H1 (cell line): ENCODE data around the gene TRMT61A. TPM values are rescaled to one million over a fixed set of nuclear protein-coding genes. Genes with fewer than 3 reads are reported as not detected.

ENCODE experiments used
- CTCF ChIA-PET: fragments of 300-600 bp; sonication (Branson Sonifier 250); formaldehyde crosslinking; loops from one replicate; lab custom pipeline; 2021; ENCODE audit not compliant: partially characterized antibody; lab: Charles Lee
- POLR2A ChIA-PET: fragments of 300-600 bp; sonication (Branson Sonifier 250); formaldehyde crosslinking; loops from one replicate; lab custom pipeline; 2021; ENCODE audit warnings: inconsistent platforms; ENCODE audit not compliant: partially characterized antibody; lab: Charles Lee
- DNase-seq, 2 experiments: peaks; one replicate each; pipeline versions ENCODE4 v3.0.0 to v3.0.0-alpha.2; 2010 to 2022; ENCODE audit warnings: low spot score in 2 of 2, low read depth in 1 of 2, mixed read lengths in 1 of 2
- FAIRE-seq: peaks from 2 replicates; lab custom pipeline; 2011; peaks lifted over from hg19 to GRCh38; lab: Jason Lieb, UNC
- H2AFZ ChIP-seq: 2 replicates; pipeline ENCODE4 v1.8.1; 2012; ENCODE audit warnings: low read length, inconsistent platforms
- H2AK5ac ChIP-seq: 2 replicates; pipeline ENCODE4 v1.6.1; 2013; ENCODE audit warnings: low read depth, low read length
- H2BK120ac ChIP-seq: replicated peaks from 2 replicates; pipeline ENCODE3; 2013; ENCODE audit warnings: low read depth, low read length, inconsistent platforms
- H2BK12ac ChIP-seq: 2 replicates; pipeline ENCODE4 v1.6.1; 2013; ENCODE audit warnings: low read depth, low read length
- H2BK15ac ChIP-seq: 2 replicates; pipeline ENCODE4 v1.6.1; 2013; ENCODE audit warnings: low read length
- H2BK20ac ChIP-seq: 2 replicates; pipeline ENCODE4 v1.6.1; 2013; ENCODE audit warnings: low read length
- H2BK5ac ChIP-seq: 2 replicates; pipeline ENCODE4 v1.6.1; 2013; ENCODE audit warnings: low read depth, low read length
- H3K14ac ChIP-seq: 2 replicates; pipeline ENCODE4 v1.6.1; 2013; ENCODE audit warnings: inconsistent platforms; ENCODE audit not compliant: insufficient read length
- H3K18ac ChIP-seq: 2 replicates; pipeline ENCODE4 v1.6.1; 2013; ENCODE audit warnings: low read length; ENCODE audit errors: extremely low read depth
- H3K23ac ChIP-seq: 2 replicates; pipeline ENCODE4 v1.6.1; 2013; ENCODE audit warnings: inconsistent platforms; ENCODE audit not compliant: insufficient read length
- H3K23me2 ChIP-seq: 2 replicates; pipeline ENCODE4 v1.6.1; 2013; ENCODE audit warnings: low read depth, low read length
- H3K27ac ChIP-seq: 2 replicates; pipeline ENCODE4 v1.6.1; 2011; ENCODE audit warnings: low read depth, low read length, inconsistent platforms
- H3K27me3 ChIP-seq, 4 experiments: replicated peaks in 1 of 4; 1 replicate in 1 of 4; 2 replicates in 3 of 4; pipeline versions ENCODE4 v1.6.1 to v1.8.1; 2011 to 2013; ENCODE audit warnings: low read length in 3 of 4, mild to moderate bottlenecking in 3 of 4, inconsistent platforms in 2 of 4, mixed read lengths in 2 of 4, moderate library complexity in 1 of 4; ENCODE audit not compliant: control insufficient read depth in 3 of 4, insufficient read depth in 3 of 4; ENCODE audit errors: extremely low read depth in 1 of 4
- H3K36me3 ChIP-seq, 4 experiments: 2 replicates each; pipeline versions ENCODE4 v1.6.1 to v1.8.1; 2011 to 2013; ENCODE audit warnings: mild to moderate bottlenecking in 4 of 4, low read length in 3 of 4, moderate library complexity in 2 of 4, control low read depth in 1 of 4, inconsistent platforms in 1 of 4; ENCODE audit not compliant: insufficient read depth in 4 of 4, control insufficient read depth in 2 of 4
- H3K4ac ChIP-seq: replicated peaks from 2 replicates; pipeline ENCODE3; 2013; ENCODE audit warnings: low read length, low read depth, mixed read lengths, inconsistent platforms; ENCODE audit not compliant: insufficient read length
- H3K4me1 ChIP-seq, 4 experiments: replicated peaks in 1 of 4; 1 replicate in 1 of 4; 2 replicates in 3 of 4; pipeline versions ENCODE4 v1.6.1 to v1.8.1; 2011 to 2013; ENCODE audit warnings: low read length in 3 of 4, inconsistent platforms in 2 of 4, mixed read lengths in 1 of 4; ENCODE audit not compliant: insufficient read depth in 4 of 4, control insufficient read depth in 3 of 4
- H3K4me2 ChIP-seq, 2 experiments: 2 replicates each; pipeline versions ENCODE4 v1.6.1 to v1.8.1; 2011 to 2013; ENCODE audit warnings: low read depth in 2 of 2, low read length in 2 of 2, control low read depth in 1 of 2, inconsistent platforms in 1 of 2, mild to moderate bottlenecking in 1 of 2; ENCODE audit not compliant: insufficient read depth in 1 of 2
- H3K4me3 ChIP-seq, 4 experiments: fragments of 200-600, 300-600 bp in 1 of 4; sonication (generic), shearing (Covaris generic), sonication (Bioruptor Twin) in 1 of 4; 2 replicates each; pipeline versions ENCODE4 v1.5.1 to v1.8.1; 2011 to 2016; ENCODE audit warnings: low read length in 4 of 4, low read depth in 3 of 4, control low read depth in 2 of 4, inconsistent platforms in 2 of 4, mild to moderate bottlenecking in 2 of 4, mixed read lengths in 1 of 4, moderate library complexity in 1 of 4; ENCODE audit not compliant: insufficient read depth in 2 of 4; ENCODE audit errors: extremely low read depth in 1 of 4
- H3K56ac ChIP-seq: replicated peaks from 2 replicates; pipeline ENCODE3; 2013; ENCODE audit warnings: low read depth, mild to moderate bottlenecking, mixed read lengths, low read length, inconsistent platforms; ENCODE audit not compliant: insufficient read length
- H3K79me1 ChIP-seq: 2 replicates; pipeline ENCODE4 v1.6.1; 2013; ENCODE audit warnings: low read depth, low read length, control low read depth
- H3K79me2 ChIP-seq, 2 experiments: 2 replicates each; pipeline versions ENCODE4 v1.6.1 to v1.8.1; 2012 to 2013; ENCODE audit warnings: low read length in 2 of 2, mild to moderate bottlenecking in 2 of 2, inconsistent platforms in 1 of 2; ENCODE audit not compliant: insufficient read depth in 2 of 2, control insufficient read depth in 1 of 2
- H3K9ac ChIP-seq, 4 experiments: replicated peaks in 1 of 4; 1 replicate in 1 of 4; 2 replicates in 3 of 4; pipeline versions ENCODE4 v1.6.1 to v1.8.1; 2011 to 2013; ENCODE audit warnings: low read depth in 3 of 4, low read length in 3 of 4, control low read depth in 2 of 4, mild to moderate bottlenecking in 2 of 4, moderate library complexity in 2 of 4, inconsistent platforms in 1 of 4; ENCODE audit errors: extremely low read depth in 1 of 4
- H3K9me3 ChIP-seq, 2 experiments: 2 replicates each; pipeline versions ENCODE4 v1.6.1 to v1.8.1; 2012 to 2013; ENCODE audit warnings: mild to moderate bottlenecking in 2 of 2, moderate library complexity in 2 of 2, control low read depth in 1 of 2, inconsistent platforms in 1 of 2, low read depth in 1 of 2, low read length in 1 of 2, mixed read lengths in 1 of 2; ENCODE audit not compliant: insufficient read depth in 2 of 2
- H4K20me1 ChIP-seq, 2 experiments: replicated peaks in 1 of 2; 2 replicates each; pipeline versions ENCODE3 to v1.8.1; 2011 to 2013; ENCODE audit warnings: inconsistent platforms in 2 of 2, low read length in 2 of 2, mild to moderate bottlenecking in 1 of 2; ENCODE audit not compliant: insufficient read depth in 2 of 2, control insufficient read depth in 1 of 2
- H4K5ac ChIP-seq: 2 replicates; pipeline ENCODE4 v1.6.1; 2013; ENCODE audit warnings: low read length, low read depth, mixed read lengths, inconsistent platforms; ENCODE audit not compliant: insufficient read length
- H4K8ac ChIP-seq: 2 replicates; pipeline ENCODE4 v1.8.0; 2013; ENCODE audit warnings: mild to moderate bottlenecking, moderate library complexity, low read length, inconsistent platforms; ENCODE audit not compliant: insufficient read depth; ENCODE audit errors: extremely low read depth
- H4K91ac ChIP-seq: replicated peaks from 2 replicates; pipeline ENCODE3; 2013; ENCODE audit warnings: low read length, mixed read lengths, inconsistent platforms; ENCODE audit not compliant: insufficient read length
- HDAC2 ChIP-seq, 2 experiments: fragments of 300-600 bp in 1 of 2; sonication (generic) in 1 of 2; IDR thresholded peaks; 2 replicates each; pipeline ENCODE4 v1.6.1; 2011 to 2012; ENCODE audit warnings: low read depth in 2 of 2, low read length in 2 of 2, mild to moderate bottlenecking in 2 of 2, moderate library complexity in 2 of 2, borderline replicate concordance in 1 of 2, inconsistent platforms in 1 of 2
- JUND ChIP-seq: IDR thresholded peaks from 2 replicates; pipeline ENCODE4 v1.6.1; 2011; ENCODE audit warnings: mild to moderate bottlenecking, improper control_type of control experiment, low read length
- KDM1A ChIP-seq: fragments of 200-600, 300-600 bp; sonication (generic); IDR thresholded peaks from 2 replicates; pipeline ENCODE4 v1.7.1; 2016; ENCODE audit warnings: mild to moderate bottlenecking, low read length, borderline replicate concordance
- PHF8 ChIP-seq: fragments of 200-600 bp; sonication (generic); conservative IDR thresholded peaks from 2 replicates; pipeline ENCODE4 v1.7.1; 2012; ENCODE audit warnings: low read depth, mild to moderate bottlenecking, inconsistent platforms, low read length, moderate library complexity
- RXRA ChIP-seq: IDR thresholded peaks from 2 replicates; pipeline ENCODE4 v1.6.1; 2011; ENCODE audit warnings: low read depth, mild to moderate bottlenecking, low read length, moderate library complexity; ENCODE audit not compliant: insufficient read depth
- SIRT6 ChIP-seq: IDR thresholded peaks from one replicate; pipeline ENCODE4 v1.7.1; 2012; ENCODE audit warnings: low read length, inconsistent platforms
- TCF12 ChIP-seq: IDR thresholded peaks from 2 replicates; pipeline ENCODE4 v1.6.1; 2011; ENCODE audit warnings: low read depth, mild to moderate bottlenecking, low read length
- WGBS, 2 experiments: shearing (Covaris generic) in 1 of 2; methylation state at CpG; one replicate each; pipeline versions ENCODE4 v1.1.6 to v1.1.7; 2013 to 2015; ENCODE audit warnings: low lambda C conversion rate in 2 of 2, mixed read lengths in 2 of 2, inconsistent platforms in 1 of 2, low coverage in 1 of 2, missing lambda C conversion rate in 1 of 2; ENCODE audit not compliant: insufficient replicate concordance in 2 of 2, insufficient coverage in 1 of 2, insufficient read length in 1 of 2; ENCODE audit errors: extremely low coverage in 1 of 2, missing lambda C conversion rate in 1 of 2; 5-methylcytosine and 5-hydroxymethylcytosine counted together
- polyA plus RNA-seq, 7 experiments: library from polyadenylated mRNA; depleted of rRNA in 3 of 7; stranded (reverse) in 5 of 7; unstranded in 2 of 7; fragments of >200 nt in 5 of 7; fragments of 200-250 nt in 2 of 7; gene quantifications; 1 replicate in 5 of 7; 2 replicates in 1 of 7; 4 replicates in 1 of 7; pipeline versions ENCODE4 v1.2.1 to v1.2.3, GENCODE V29; 2011 to 2013; ENCODE audit warnings: missing spikeins in 2 of 7, mixed read lengths in 2 of 7
- total RNA-seq: library from RNA; stranded (reverse); fragmentation: NEBNext Ultra II Directional; extraction: Animal tissue kit (Norgen Biotek cat#: 25700); gene quantifications from 2 replicates; pipeline ENCODE4 v1.2.1, GENCODE V29; 2021
- TF ChIP-seq, protein P1 (sequence below): IDR thresholded peaks from 2 replicates; pipeline ENCODE4 v1.6.1; 2011; ENCODE audit warnings: low read length, improper control_type of control experiment

TRMT61A gene
- total and polyA plus RNA-seq, 2 of the 8 experiments (the other 6 are each of a cell fraction or from before 2014, with no cell fraction given): 15.8 to 19.0 TPM

DNA sequence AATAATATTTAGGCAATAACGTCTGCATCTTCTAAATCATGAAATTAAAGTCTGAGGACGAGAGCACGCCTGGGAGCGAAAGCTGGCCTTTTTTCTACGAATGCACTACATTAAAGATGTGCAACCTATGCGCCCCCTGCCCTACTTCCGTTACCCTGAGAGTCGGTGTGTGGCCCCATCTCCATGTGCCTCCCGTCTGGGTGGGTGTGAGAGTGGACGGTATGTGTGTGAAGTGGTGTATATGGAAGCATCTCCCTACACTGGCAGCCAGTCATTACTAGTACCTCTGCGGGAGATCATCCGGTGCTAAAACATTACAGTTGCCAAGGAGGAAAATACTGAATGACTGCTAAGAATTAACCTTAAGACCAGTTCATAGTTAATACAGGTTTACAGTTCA, 25.7 kb upstream of the TRMT61A start:
- peaks cover 15 to 32% (median 27%) of the 10 kb centered on the region in 4 experiments; a peak in 7 of 8 replicates for H3K36me3 ChIP-seq
- FAIRE-seq: no peak

More for the DNA sequence above, 25.7 kb upstream of the TRMT61A start:
- Histone ChIP-seq H3K9ac (no peak overlapping the region), H3K4me3 (no peak overlapping the region), H2AK5ac (no peak overlapping the region), H3K4me1 (no peaks in the 10 kb centered on the region), H2AFZ (no peak overlapping the region), H3K23me2 (no peaks in the 10 kb centered on the region), H3K27me3 (no peaks in the 10 kb centered on the region; a peak in 1 of 7 replicates), H4K5ac (no peak overlapping the region), H3K14ac (no peak overlapping the region), H2BK12ac (no peak overlapping the region), H3K56ac (no peak overlapping the region), H3K27ac (no peak overlapping the region), H2BK15ac (no peak overlapping the region), H4K8ac (no peak overlapping the region), H3K79me1 (no peaks in the 10 kb centered on the region), H2BK5ac (no peak overlapping the region), H3K4me2 (no peak overlapping the region), H4K91ac (no peak overlapping the region), H2BK120ac (no peak overlapping the region), H4K20me1 (peaks cover 0 to 7% of the 10 kb centered on the region in 2 experiments), H3K18ac (no peak overlapping the region), H3K79me2 (0 out of 4 replicates have a peak, but pooled peaks cover 0 to 2% of the 10 kb centered on the region in 2 experiments), H3K4ac (no peak overlapping the region), H3K23ac (no peak overlapping the region), H3K9me3 (no peaks in the 10 kb centered on the region), H2BK20ac (no peak overlapping the region)
- TF ChIP-seq SIRT6 (no peak), KDM1A (no peak), PHF8 (no peak), TCF12 (no peak), HDAC2 (IDR thresholded peaks at IDR 0.05; ENCODE audit: borderline replicate concordance in 1 of 2, low read depth in 2 of 2, low read length in 2 of 2) (no peak), RXRA (no peak), JUND (no peak)
- TF ChIP-seq, protein P1, sequence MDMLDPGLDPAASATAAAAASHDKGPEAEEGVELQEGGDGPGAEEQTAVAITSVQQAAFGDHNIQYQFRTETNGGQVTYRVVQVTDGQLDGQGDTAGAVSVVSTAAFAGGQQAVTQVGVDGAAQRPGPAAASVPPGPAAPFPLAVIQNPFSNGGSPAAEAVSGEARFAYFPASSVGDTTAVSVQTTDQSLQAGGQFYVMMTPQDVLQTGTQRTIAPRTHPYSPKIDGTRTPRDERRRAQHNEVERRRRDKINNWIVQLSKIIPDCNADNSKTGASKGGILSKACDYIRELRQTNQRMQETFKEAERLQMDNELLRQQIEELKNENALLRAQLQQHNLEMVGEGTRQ: no peak
- WGBS, 2 experiments: 91% methylated on average over 12 of the region's 12 CpGs; no CpG with 5 or more reads in 1 of the 2 experiments
- ChIA-PET CTCF (interaction anchor here (0.5 to 31.3 kb wide), 6 partner anchors 8 to 453 kb away, joined by 3 to 921 read pairs (median 23); partner anchors contain the start of gene TRMT61A), POLR2A (interaction anchor here (1.0 to 6.9 kb wide), 3 partner anchors 14 to 163 kb away, joined by 3 to 29 read pairs (median 23); partner anchors contain the start of gene CKB)
- DNase-seq: no peak
